DND-41 (cell line): ENCODE measurements around the gene SLC7A9.

ENCODE experiments used
- CTCF ChIP-seq: IDR thresholded peaks from 2 replicates; pipeline ENCODE4 v1.5.1; 2012; ENCODE audit warnings: borderline replicate concordance, low read length, moderate library complexity, mild to moderate bottlenecking; ENCODE audit not compliant: poor library complexity, severe bottlenecking; ENCODE audit errors: extremely low read depth
- EZH2 ChIP-seq: IDR thresholded peaks from 3 replicates; pipeline ENCODE4 v1.6.1; 2012; ENCODE audit warnings: borderline replicate concordance, low read depth, mild to moderate bottlenecking, moderate library complexity, low read length, inconsistent platforms; ENCODE audit not compliant: severe bottlenecking

- TF ChIP-seq CTCF (no peak), EZH2 (no peak)
These were observed 7.4 kb downstream of the SLC7A9 start for GRCh38 chr19:32862173-32862572.
